ENCODE measurements around the gene SCFD2. TPM values are rescaled to one million over a fixed set of nuclear protein-coding genes. Genes with fewer than 3 reads are reported as not detected.

SCFD2 gene
- total RNA-seq, 1 experiment from 2014 or later, result 12.4 TPM

- TF ChIP-seq ERG (CRISPR knock-in tag; IDR thresholded peaks at IDR 0.05) (no peak), ZNF416 (CRISPR knock-in tag; IDR thresholded peaks at IDR 0.05) (peak; percentile 18; the same call in 1 of the 2 replicates), SP1 (CRISPR knock-in tag; conservative IDR thresholded peaks at IDR 0.05) (peak; percentile 94), ESRRA (CRISPR knock-in tag; IDR thresholded peaks at IDR 0.05; ENCODE audit: borderline replicate concordance) (0 out of 2 replicates have a peak, but pooled peaks have one; percentile 82), FOXP1 (CRISPR knock-in tag; IDR thresholded peaks at IDR 0.05; ENCODE audit: borderline replicate concordance) (peak; percentile 53), FOXJ3 (CRISPR knock-in tag; IDR thresholded peaks at IDR 0.05; ENCODE audit: borderline replicate concordance) (no peak), E2F4 (CRISPR knock-in tag; IDR thresholded peaks at IDR 0.05; ENCODE audit: borderline replicate concordance, low read depth) (peak; percentile 62; the same call in 1 of the 2 replicates), NFYB (CRISPR knock-in tag; conservative IDR thresholded peaks at IDR 0.05; ENCODE audit: low read depth) (peak; percentile 56; the same call in 1 of the 2 replicates), GRHL2 (CRISPR knock-in tag; IDR thresholded peaks at IDR 0.05; ENCODE audit: insufficient replicate concordance, severe bottlenecking) (no peak), MYBL2 (CRISPR knock-in tag; IDR thresholded peaks at IDR 0.05) (no peak; the same call in 1 of the 2 replicates), FOXK1 (CRISPR knock-in tag; IDR thresholded peaks at IDR 0.05) (peak; percentile 55; the same call in 1 of the 2 replicates), NR1H2 (CRISPR knock-in tag; IDR thresholded peaks at IDR 0.05) (peak; percentile 49; the same call in 1 of the 2 replicates), ZBTB43 (CRISPR knock-in tag; IDR thresholded peaks at IDR 0.05) (0 out of 2 replicates have a peak, but pooled peaks have one; percentile 20), CREB1 (CRISPR knock-in tag; IDR thresholded peaks at IDR 0.05) (0 out of 2 replicates have a peak, but pooled peaks have one; percentile 11), TEAD1 (CRISPR knock-in tag; IDR thresholded peaks at IDR 0.05) (no peak), GABPB1 (CRISPR knock-in tag; IDR thresholded peaks at IDR 0.05) (no peak)
- TF ChIP-seq, protein P1, sequence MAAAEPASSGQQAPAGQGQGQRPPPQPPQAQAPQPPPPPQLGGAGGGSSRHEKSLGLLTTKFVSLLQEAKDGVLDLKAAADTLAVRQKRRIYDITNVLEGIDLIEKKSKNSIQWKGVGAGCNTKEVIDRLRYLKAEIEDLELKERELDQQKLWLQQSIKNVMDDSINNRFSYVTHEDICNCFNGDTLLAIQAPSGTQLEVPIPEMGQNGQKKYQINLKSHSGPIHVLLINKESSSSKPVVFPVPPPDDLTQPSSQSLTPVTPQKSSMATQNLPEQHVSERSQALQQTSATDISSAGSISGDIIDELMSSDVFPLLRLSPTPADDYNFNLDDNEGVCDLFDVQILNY (CRISPR knock-in tag; IDR thresholded peaks at IDR 0.05), result peak; percentile 73
- TF ChIP-seq, protein P2, sequence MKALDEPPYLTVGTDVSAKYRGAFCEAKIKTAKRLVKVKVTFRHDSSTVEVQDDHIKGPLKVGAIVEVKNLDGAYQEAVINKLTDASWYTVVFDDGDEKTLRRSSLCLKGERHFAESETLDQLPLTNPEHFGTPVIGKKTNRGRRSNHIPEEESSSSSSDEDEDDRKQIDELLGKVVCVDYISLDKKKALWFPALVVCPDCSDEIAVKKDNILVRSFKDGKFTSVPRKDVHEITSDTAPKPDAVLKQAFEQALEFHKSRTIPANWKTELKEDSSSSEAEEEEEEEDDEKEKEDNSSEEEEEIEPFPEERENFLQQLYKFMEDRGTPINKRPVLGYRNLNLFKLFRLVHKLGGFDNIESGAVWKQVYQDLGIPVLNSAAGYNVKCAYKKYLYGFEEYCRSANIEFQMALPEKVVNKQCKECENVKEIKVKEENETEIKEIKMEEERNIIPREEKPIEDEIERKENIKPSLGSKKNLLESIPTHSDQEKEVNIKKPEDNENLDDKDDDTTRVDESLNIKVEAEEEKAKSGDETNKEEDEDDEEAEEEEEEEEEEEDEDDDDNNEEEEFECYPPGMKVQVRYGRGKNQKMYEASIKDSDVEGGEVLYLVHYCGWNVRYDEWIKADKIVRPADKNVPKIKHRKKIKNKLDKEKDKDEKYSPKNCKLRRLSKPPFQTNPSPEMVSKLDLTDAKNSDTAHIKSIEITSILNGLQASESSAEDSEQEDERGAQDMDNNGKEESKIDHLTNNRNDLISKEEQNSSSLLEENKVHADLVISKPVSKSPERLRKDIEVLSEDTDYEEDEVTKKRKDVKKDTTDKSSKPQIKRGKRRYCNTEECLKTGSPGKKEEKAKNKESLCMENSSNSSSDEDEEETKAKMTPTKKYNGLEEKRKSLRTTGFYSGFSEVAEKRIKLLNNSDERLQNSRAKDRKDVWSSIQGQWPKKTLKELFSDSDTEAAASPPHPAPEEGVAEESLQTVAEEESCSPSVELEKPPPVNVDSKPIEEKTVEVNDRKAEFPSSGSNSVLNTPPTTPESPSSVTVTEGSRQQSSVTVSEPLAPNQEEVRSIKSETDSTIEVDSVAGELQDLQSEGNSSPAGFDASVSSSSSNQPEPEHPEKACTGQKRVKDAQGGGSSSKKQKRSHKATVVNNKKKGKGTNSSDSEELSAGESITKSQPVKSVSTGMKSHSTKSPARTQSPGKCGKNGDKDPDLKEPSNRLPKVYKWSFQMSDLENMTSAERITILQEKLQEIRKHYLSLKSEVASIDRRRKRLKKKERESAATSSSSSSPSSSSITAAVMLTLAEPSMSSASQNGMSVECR (CRISPR knock-in tag; IDR thresholded peaks at IDR 0.05; ENCODE audit: borderline replicate concordance), result 0 out of 2 replicates have a peak, but pooled peaks have one; percentile 21
- TF ChIP-seq, protein P3, sequence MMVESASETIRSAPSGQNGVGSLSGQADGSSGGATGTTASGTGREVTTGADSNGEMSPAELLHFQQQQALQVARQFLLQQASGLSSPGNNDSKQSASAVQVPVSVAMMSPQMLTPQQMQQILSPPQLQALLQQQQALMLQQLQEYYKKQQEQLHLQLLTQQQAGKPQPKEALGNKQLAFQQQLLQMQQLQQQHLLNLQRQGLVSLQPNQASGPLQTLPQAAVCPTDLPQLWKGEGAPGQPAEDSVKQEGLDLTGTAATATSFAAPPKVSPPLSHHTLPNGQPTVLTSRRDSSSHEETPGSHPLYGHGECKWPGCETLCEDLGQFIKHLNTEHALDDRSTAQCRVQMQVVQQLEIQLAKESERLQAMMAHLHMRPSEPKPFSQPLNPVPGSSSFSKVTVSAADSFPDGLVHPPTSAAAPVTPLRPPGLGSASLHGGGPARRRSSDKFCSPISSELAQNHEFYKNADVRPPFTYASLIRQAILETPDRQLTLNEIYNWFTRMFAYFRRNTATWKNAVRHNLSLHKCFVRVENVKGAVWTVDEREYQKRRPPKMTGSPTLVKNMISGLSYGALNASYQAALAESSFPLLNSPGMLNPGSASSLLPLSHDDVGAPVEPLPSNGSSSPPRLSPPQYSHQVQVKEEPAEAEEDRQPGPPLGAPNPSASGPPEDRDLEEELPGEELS (CRISPR knock-in tag; IDR thresholded peaks at IDR 0.05), result peak; percentile 51; the same call in 1 of the 2 replicates
- TF ChIP-seq, protein P4, sequence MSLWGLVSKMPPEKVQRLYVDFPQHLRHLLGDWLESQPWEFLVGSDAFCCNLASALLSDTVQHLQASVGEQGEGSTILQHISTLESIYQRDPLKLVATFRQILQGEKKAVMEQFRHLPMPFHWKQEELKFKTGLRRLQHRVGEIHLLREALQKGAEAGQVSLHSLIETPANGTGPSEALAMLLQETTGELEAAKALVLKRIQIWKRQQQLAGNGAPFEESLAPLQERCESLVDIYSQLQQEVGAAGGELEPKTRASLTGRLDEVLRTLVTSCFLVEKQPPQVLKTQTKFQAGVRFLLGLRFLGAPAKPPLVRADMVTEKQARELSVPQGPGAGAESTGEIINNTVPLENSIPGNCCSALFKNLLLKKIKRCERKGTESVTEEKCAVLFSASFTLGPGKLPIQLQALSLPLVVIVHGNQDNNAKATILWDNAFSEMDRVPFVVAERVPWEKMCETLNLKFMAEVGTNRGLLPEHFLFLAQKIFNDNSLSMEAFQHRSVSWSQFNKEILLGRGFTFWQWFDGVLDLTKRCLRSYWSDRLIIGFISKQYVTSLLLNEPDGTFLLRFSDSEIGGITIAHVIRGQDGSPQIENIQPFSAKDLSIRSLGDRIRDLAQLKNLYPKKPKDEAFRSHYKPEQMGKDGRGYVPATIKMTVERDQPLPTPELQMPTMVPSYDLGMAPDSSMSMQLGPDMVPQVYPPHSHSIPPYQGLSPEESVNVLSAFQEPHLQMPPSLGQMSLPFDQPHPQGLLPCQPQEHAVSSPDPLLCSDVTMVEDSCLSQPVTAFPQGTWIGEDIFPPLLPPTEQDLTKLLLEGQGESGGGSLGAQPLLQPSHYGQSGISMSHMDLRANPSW (CRISPR knock-in tag; conservative IDR thresholded peaks at IDR 0.05; ENCODE audit: low read depth), result no peak
- TF ChIP-seq, protein P5, sequence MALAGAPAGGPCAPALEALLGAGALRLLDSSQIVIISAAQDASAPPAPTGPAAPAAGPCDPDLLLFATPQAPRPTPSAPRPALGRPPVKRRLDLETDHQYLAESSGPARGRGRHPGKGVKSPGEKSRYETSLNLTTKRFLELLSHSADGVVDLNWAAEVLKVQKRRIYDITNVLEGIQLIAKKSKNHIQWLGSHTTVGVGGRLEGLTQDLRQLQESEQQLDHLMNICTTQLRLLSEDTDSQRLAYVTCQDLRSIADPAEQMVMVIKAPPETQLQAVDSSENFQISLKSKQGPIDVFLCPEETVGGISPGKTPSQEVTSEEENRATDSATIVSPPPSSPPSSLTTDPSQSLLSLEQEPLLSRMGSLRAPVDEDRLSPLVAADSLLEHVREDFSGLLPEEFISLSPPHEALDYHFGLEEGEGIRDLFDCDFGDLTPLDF (CRISPR knock-in tag; IDR thresholded peaks at IDR 0.05), result peak; percentile 55; the same call in 1 of the 2 replicates
Observed at GRCh38 chr4:52861879-52862616, 503.8 kb downstream of the SCFD2 start, which contains the start of gene RASL11B (continued).

Measured in WTC11 (cell line).